Transverse colon (tissue), 4 donors: Measurements from ENCODE around the gene PLXNA2. TPM values are rescaled to one million over a fixed set of nuclear protein-coding genes. Genes with fewer than 3 reads are reported as not detected.

Experiments
- DNase-seq: peaks from one replicate; pipeline ENCODE4 v3.0.0-alpha.2; 2019
- H3K27ac ChIP-seq, 4 donors: fragments of 200-600 bp; sonication (generic); 2 replicates each; pipeline ENCODE4 v1.5.1; 2016 to 2018; ENCODE audit warnings: inconsistent platforms in 4 of 4
- H3K27me3 ChIP-seq: fragments of 200-600 bp; sonication (generic); 2 replicates; pipeline ENCODE4 v1.5.1; 2017; ENCODE audit warnings: inconsistent platforms
- H3K36me3 ChIP-seq, 4 donors: fragments of 200-600 bp; sonication (generic); 2 replicates each; pipeline ENCODE4 v1.5.1; 2017 to 2019; ENCODE audit warnings: inconsistent platforms in 4 of 4
- H3K4me1 ChIP-seq, 4 donors: fragments of 200-600 bp; sonication (generic); 2 replicates each; pipeline ENCODE4 v1.5.1; 2017 to 2020; ENCODE audit warnings: inconsistent platforms in 4 of 4
- H3K4me3 ChIP-seq, 4 donors: fragments of 200-600 bp; sonication (generic); 1 replicate in 1 of 4; 2 replicates in 3 of 4; pipeline versions ENCODE4 v1.5.1 to v1.6.1; 2017 to 2019; ENCODE audit warnings: inconsistent platforms in 4 of 4
- H3K9me3 ChIP-seq, 2 donors: fragments of 200-600 bp; sonication (generic); 2 replicates each; pipeline ENCODE4 v1.5.1; 2017 to 2019; ENCODE audit warnings: inconsistent platforms in 2 of 2
- EP300 ChIP-seq: sonication (generic); formaldehyde crosslinking; IDR thresholded peaks from one replicate; pipeline ENCODE4 v1.6.1; 2017; ENCODE audit warnings: antibody characterized with exemption, low read depth
- POLR2A ChIP-seq: fragments of 450-650 bp; IDR thresholded peaks from one replicate; pipeline ENCODE4 v1.6.1; 2016; ENCODE audit warnings: antibody characterized with exemption, mild to moderate bottlenecking, moderate library complexity
- POLR2AphosphoS5 ChIP-seq, 3 donors: sonication (generic); formaldehyde crosslinking; IDR thresholded peaks; one replicate each; pipeline ENCODE4 v1.6.1; 2016; ENCODE audit warnings: antibody characterized with exemption in 3 of 3
- WGBS, 2 donors: methylation state at CpG; one replicate each; pipeline ENCODE4 v1.1.5; 2018; ENCODE audit warnings: low coverage in 1 of 2; 5-methylcytosine and 5-hydroxymethylcytosine counted together
- in situ Hi-C, 4 donors: fragments of 200-750 bp; cut with MboI; loops; one replicate each; pipeline versions ENCODE4 v1.15.0 to v1.15.1; 2017; ENCODE audit warnings: low sequenced_read_pairs in 3 of 4, low pct_ligation_motif_present in 1 of 4, low pct_unique_long_range_greater_than_20kb in 1 of 4
- intact Hi-C: fragments of 100-400 bp; cut with DNase I; formaldehyde crosslinking; loops from one replicate; pipeline ENCODE4 v1.15.1; 2023; ENCODE audit warnings: low total_unique reads
- total RNA-seq, 4 donors: library from RNA; depleted of rRNA; stranded (reverse); fragments of >200 nt; gene quantifications; one replicate each; pipeline ENCODE4 v1.1.0, GENCODE V29; 2016
- TF ChIP-seq, protein P1 (sequence below), 5 experiments: fragments of 200-600 bp in 3 of 5; fragments of 450-650 bp in 2 of 5; sonication (generic) in 3 of 5; IDR thresholded peaks; 1 replicate in 2 of 5; 2 replicates in 3 of 5; pipeline ENCODE4 v1.5.1; 2016 to 2017; ENCODE audit warnings: antibody characterized with exemption in 5 of 5, inconsistent platforms in 3 of 5, mild to moderate bottlenecking in 2 of 5, moderate library complexity in 1 of 5

PLXNA2 gene
- total RNA-seq, 4 donors from 2014 or later = 77.4 to 140 (median 85.5) TPM

DNA sequence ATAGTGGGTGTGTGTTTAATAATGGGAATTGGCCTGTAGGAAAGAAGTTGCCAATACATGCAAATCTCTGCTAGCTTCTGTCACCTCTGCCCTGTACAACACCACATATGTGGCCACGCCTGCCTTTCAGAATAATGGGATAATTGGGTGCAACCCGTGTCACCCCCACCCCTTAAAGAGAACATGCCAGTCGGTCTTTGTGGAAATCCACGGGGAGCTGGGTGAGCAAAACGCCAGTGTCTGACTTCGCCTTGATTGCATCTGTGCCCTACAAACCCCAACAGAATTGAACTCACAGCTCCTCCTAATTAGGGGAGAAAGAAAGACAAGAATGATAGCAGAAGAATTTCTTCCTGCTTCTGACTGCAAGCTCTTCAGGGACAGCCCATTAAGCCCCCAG, 6.4 kb upstream of the PLXNA2 start:
- peaks cover 16% of the 10 kb centered on the region for H3K27me3 ChIP-seq
- WGBS, 2 donors = 33 to 77% methylated on average over 3 to 6 of the region's 6 CpGs
- in situ Hi-C loops (loop anchor here in 1 of 4 donors (10.0 kb wide), 1 partner anchor 236 kb away; no protein-coding TSS in a partner anchor), intact Hi-C loops (no loop called here)
- peaks cover 0 to 3% (median 0%) of the 10 kb centered on the region in 4 donors for H3K4me1 ChIP-seq
- no peak overlapping the region for H3K4me3 ChIP-seq
- DNase-seq = no peak
- H3K36me3 ChIP-seq = no peaks in the 10 kb centered on the region
- H3K27ac ChIP-seq = no peak overlapping the region
- TF ChIP-seq EP300 = no peak
- TF ChIP-seq POLR2AphosphoS5 (IDR thresholded peaks at IDR 0.05) = no peak
- TF ChIP-seq POLR2A = no peak
- TF ChIP-seq, protein P1, sequence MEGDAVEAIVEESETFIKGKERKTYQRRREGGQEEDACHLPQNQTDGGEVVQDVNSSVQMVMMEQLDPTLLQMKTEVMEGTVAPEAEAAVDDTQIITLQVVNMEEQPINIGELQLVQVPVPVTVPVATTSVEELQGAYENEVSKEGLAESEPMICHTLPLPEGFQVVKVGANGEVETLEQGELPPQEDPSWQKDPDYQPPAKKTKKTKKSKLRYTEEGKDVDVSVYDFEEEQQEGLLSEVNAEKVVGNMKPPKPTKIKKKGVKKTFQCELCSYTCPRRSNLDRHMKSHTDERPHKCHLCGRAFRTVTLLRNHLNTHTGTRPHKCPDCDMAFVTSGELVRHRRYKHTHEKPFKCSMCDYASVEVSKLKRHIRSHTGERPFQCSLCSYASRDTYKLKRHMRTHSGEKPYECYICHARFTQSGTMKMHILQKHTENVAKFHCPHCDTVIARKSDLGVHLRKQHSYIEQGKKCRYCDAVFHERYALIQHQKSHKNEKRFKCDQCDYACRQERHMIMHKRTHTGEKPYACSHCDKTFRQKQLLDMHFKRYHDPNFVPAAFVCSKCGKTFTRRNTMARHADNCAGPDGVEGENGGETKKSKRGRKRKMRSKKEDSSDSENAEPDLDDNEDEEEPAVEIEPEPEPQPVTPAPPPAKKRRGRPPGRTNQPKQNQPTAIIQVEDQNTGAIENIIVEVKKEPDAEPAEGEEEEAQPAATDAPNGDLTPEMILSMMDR (IDR thresholded peaks at IDR 0.05) = no peak
- no peaks in the 10 kb centered on the region for H3K9me3 ChIP-seq

DNA sequence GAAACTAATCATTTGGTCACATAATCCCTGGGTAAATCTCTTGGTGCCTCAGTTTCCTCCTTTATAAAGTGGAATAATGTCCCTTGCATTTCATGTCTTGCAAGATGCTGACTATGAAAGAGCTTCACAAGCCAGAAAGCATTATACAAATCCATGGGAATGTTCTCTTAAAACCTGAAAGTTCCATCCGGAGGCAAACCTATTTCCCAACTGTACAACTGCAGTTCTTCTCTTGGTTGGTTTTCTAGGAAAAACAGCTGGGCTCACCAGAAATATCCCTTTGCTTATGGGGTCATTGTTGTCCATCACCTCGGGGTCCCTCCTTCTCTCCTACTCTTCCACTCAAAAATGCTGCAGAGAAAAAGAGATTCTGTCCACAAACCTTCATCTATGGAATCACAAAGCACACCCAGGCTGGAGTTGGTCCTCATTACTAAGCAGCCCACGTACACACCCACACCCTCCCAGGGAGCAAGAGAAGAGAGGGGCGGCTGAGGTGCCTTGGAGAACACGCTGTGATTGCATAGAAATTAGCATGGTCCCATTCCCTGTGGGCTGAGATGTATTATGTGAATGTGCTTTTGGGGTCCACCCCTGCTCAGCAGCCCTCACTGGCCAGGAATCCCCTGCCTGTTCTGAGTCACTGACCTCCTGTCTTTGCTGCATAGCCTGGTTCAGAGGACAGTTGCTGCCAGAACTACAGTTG, 5.0 kb upstream of the PLXNA2 start:
- H3K36me3 ChIP-seq = no peaks in the 10 kb centered on the region
- DNase-seq = no peak
- H3K9me3 ChIP-seq = no peaks in the 10 kb centered on the region
- H3K27ac ChIP-seq = no peak overlapping the region
- peaks cover 12% of the 10 kb centered on the region for H3K27me3 ChIP-seq
- H3K4me1 ChIP-seq = peaks cover 3 to 14% (median 8%) of the 10 kb centered on the region in 4 donors
- H3K4me3 ChIP-seq = no peak overlapping the region
- in situ Hi-C loops = loop anchor here in 3 of 4 donors (5.0 to 25.0 kb wide), 4 partner anchors 112 to 227 kb away; no protein-coding TSS in a partner anchor
- intact Hi-C loops = no loop called here
- TF ChIP-seq EP300 (no peak), POLR2A (no peak), POLR2AphosphoS5 (IDR thresholded peaks at IDR 0.05) (no peak)
- TF ChIP-seq, protein P1 (IDR thresholded peaks at IDR 0.05) = no peak
- WGBS, 2 donors = 75 to 79% methylated on average over 1 to 5 of the region's 5 CpGs

DNA sequence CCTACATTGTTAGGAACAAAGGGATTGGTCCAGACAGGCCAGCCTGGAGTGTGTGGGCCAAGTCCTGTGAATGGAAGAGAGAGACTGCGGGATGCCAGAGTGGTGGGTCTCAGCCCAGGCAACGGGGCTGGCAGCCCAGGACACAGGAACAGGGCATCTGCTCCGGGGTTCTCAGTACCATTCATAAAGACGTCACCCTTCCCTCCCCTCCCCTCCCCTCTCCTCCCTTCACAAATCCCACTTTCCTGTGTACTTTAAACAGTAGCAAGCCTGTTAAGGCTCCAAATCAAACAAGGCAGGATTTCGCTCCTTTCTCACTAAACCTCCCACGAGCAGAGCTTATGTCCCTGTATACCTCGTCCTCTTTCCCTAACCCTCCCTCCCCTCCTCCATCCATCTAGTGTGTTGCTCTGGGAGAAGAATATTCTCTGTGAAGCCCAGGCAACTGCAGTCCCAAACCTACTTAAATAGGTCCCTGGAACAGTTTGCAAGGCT, 4.2 kb upstream of the PLXNA2 start:
- intact Hi-C loops (no loop called here), in situ Hi-C loops (loop anchor here in 3 of 4 donors (5.0 to 25.0 kb wide), 4 partner anchors 111 to 226 kb away; no protein-coding TSS in a partner anchor)
- H3K27me3 ChIP-seq = peaks cover 12% of the 10 kb centered on the region
- no peaks in the 10 kb centered on the region for H3K9me3 ChIP-seq
- TF ChIP-seq EP300 (no peak), POLR2A (no peak), POLR2AphosphoS5 (IDR thresholded peaks at IDR 0.05) (no peak)
- TF ChIP-seq, protein P1 (IDR thresholded peaks at IDR 0.05) = no peak
- H3K36me3 ChIP-seq = no peaks in the 10 kb centered on the region
- no peak for DNase-seq
- no peak overlapping the region for H3K27ac ChIP-seq
- whole genome bisulfite sequencing, 2 donors = 53 to 79% methylated on average over 4 to 7 of the region's 7 CpGs
- H3K4me3 ChIP-seq = no peak overlapping the region
- H3K4me1 ChIP-seq = peaks cover 3 to 14% (median 8%) of the 10 kb centered on the region in 4 donors

DNA sequence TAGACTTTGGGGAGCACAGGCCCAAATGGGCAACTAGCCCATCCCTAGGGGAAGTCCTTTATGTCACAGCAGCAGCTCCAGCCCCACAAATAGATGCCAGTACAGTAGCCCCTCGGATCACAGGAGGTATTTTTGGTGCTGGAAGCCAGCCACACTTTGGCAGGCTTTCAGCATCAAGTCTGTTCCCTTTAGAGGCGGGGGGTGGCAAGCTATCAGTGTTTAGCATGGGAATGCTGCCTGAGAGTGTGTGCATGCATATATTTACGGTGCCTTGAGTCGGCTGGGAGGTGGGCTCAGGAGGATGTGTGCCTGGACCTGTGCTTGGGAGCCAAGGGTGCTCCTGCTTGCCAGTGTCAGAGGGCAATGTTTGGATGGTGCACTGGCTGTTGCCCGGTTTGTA, 3.5 kb upstream of the PLXNA2 start:
- in situ Hi-C loops = loop anchor here in 3 of 4 donors (5.0 to 25.0 kb wide), 4 partner anchors 110 to 225 kb away; no protein-coding TSS in a partner anchor
- H3K4me3 ChIP-seq = no peak overlapping the region
- intact Hi-C loops = no loop called here
- H3K27me3 ChIP-seq = peaks cover 7% of the 10 kb centered on the region
- TF ChIP-seq POLR2AphosphoS5 (IDR thresholded peaks at IDR 0.05) (no peak), POLR2A (no peak), EP300 (no peak)
- TF ChIP-seq, protein P1 (IDR thresholded peaks at IDR 0.05) = no peak
- DNase-seq = no peak
- H3K9me3 ChIP-seq = no peaks in the 10 kb centered on the region
- WGBS, 2 donors = 62% methylated on average over 5 of the region's 5 CpGs; no CpG with 5 or more reads in 1 of the 2 donors
- no peaks in the 10 kb centered on the region for H3K36me3 ChIP-seq
- H3K4me1 ChIP-seq = peaks cover 3 to 17% (median 11%) of the 10 kb centered on the region in 4 donors
- no peak overlapping the region for H3K27ac ChIP-seq
